Measurements from ENCODE around the gene PTPA.

GRCh38 chr9:129172816-129173215, 61.6 kb downstream of the PTPA start:
- TF ChIP-seq POLR2AphosphoS5 (IDR thresholded peaks at IDR 0.05): no peak
- TF ChIP-seq POLR2A (IDR thresholded peaks at IDR 0.05): no peak
- TF ChIP-seq, protein P1, sequence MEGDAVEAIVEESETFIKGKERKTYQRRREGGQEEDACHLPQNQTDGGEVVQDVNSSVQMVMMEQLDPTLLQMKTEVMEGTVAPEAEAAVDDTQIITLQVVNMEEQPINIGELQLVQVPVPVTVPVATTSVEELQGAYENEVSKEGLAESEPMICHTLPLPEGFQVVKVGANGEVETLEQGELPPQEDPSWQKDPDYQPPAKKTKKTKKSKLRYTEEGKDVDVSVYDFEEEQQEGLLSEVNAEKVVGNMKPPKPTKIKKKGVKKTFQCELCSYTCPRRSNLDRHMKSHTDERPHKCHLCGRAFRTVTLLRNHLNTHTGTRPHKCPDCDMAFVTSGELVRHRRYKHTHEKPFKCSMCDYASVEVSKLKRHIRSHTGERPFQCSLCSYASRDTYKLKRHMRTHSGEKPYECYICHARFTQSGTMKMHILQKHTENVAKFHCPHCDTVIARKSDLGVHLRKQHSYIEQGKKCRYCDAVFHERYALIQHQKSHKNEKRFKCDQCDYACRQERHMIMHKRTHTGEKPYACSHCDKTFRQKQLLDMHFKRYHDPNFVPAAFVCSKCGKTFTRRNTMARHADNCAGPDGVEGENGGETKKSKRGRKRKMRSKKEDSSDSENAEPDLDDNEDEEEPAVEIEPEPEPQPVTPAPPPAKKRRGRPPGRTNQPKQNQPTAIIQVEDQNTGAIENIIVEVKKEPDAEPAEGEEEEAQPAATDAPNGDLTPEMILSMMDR (IDR thresholded peaks at IDR 0.05): no peak
- TF ChIP-seq EP300 (IDR thresholded peaks at IDR 0.05): no peak
